KOPT-K1 (cell line): ENCODE measurements around the gene PEPD.

Experiments used
- H3K27ac ChIP-seq: fragments of 200-600 bp; sonication (generic); 2 replicates; pipeline ENCODE4 v1.5.1; 2016; ENCODE audit warnings: antibody characterized with exemption, mild to moderate bottlenecking, low read depth, low read length; ENCODE audit not compliant: poor library complexity, severe bottlenecking
- H3K36me3 ChIP-seq: fragments of 200-600 bp; sonication (generic); 2 replicates; pipeline ENCODE4 v1.5.1; 2017; ENCODE audit warnings: antibody characterized with exemption, mild to moderate bottlenecking, low read length, moderate library complexity; ENCODE audit not compliant: insufficient read depth
- H3K9me3 ChIP-seq: fragments of 200-600 bp; sonication (generic); 2 replicates; pipeline ENCODE4 v1.5.1; 2017; ENCODE audit warnings: antibody characterized with exemption, low read length, mild to moderate bottlenecking; ENCODE audit not compliant: insufficient read depth, poor library complexity, severe bottlenecking

PEPD gene

DNA sequence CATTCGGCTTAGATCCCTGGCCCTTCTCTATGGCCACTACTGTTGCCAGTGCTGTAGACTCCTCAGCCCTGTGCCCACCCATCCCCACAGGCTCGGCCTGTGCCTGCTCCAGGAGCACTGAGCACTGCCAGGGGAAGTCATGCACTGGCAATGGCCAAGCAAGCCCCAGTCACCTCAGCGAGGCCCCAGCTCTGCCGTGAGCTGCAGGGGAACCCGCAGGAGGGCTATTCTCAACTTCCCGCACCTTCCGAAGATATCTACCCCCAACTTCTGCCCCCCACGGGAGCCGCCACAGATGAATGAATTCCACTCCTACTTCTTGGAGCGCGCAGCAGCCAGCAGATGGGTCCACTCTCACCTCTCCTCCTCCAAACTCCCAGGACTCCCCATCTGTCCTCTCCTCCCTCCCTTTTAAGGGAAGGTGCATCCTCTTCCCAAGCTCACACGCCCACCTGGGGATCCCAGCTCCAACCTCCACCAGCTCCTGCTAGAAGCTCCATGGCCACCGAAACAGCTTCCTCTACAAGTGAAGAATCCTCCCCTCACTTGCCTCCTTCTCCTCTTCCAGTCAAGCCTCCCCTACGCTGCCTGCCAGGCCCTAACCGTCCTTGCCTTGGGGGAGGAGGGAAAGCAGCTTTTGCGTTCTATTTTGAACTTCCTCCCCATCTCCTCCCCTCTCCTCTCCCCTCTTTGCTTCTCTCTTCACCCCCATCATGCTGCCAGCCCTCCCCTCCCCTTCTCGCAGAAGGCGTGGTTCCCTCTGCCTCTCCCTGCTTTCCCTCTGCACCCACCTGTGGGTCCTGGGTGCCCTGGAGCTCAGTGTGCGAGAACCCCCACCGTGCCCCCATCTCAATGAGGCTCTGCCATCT lies 52.2 kb downstream of the PEPD start:
- H3K27ac ChIP-seq, result no peak overlapping the region
- no peaks in the 10 kb centered on the region for H3K9me3 ChIP-seq
- H3K36me3 ChIP-seq, result no peaks in the 10 kb centered on the region

DNA sequence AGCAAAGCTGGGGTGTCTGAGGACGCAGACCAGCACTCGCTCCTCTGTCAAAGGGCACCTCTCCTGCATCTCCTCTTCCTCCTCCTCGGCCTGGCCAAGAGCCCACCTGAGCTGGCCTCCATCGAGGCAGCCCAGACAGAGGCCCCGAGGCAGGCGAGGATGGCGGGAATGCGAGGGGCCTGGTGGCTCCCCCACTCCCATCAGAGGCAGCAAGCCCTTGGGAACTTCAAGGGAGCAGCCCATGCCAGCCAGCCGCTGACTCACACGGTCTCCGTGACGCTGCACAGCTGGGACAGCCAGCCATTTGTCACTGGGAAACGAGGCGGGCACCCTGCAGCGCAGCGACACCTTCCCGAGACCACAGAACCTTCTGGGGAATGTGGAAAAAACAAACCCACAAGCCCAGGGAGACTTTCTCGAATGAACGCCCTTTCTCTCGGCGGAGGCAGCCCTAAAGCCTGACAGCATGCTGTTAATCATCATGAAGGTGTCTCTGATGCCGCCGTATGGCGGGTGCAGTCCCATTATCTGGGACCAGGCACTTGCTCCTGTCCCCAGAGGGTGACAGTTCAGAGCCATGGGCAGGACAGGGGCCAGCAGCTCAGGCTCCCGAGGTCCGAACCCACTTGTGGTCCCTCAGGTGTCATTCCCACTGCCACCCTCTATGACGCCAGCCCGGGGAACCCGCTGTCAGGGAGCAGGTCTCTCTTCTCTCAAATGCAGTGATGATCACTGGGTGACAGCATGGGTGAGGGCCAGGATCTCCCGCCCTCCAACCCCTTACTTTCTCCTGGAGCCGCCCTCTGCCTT lies 53.0 kb downstream of the PEPD start:
- Histone ChIP-seq H3K36me3 (no peaks in the 10 kb centered on the region), H3K27ac (no peak overlapping the region), H3K9me3 (no peaks in the 10 kb centered on the region)

DNA sequence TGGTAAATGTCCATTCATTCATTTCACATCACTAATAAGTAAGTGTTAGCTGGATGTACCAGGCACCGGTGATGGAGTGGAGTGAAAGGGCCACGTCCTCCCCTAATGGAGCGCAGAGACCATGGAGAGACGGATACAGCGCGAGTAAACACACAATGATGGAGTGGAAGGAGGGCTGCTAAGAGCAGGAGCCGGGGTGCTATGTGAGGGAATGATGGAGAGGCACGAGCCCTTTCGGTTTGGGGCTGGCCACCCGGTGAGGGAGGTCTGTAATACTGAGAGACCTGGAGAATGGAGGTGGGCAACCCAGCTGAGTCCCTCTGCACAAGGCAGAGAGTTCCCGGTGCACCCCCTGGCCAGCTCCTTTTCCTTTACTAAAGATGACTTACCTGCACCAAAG lies 53.7 kb downstream of the PEPD start:
- H3K27ac ChIP-seq, result no peak overlapping the region
- H3K36me3 ChIP-seq, result no peaks in the 10 kb centered on the region
- H3K9me3 ChIP-seq, result no peaks in the 10 kb centered on the region

DNA sequence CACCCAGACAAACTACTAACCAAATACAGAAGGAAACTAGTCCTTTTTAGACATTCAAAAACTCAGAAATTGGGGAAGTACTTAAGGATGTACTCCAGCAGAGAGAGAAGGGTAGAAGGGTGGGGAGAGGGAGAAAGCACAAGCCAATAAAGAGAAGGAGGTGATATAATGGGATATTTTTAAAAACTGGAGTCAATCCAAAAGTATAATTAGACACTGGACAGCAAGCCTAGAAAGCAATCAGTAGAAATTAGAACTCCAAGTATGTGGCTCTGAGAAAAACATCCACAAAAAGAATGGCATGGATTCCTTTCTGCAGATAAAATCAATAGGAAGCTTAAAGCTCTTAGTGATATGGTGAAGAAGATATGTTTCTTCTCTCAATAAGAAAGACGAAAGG lies 55.8 kb downstream of the PEPD start:
- H3K9me3 ChIP-seq, result no peaks in the 10 kb centered on the region
- H3K27ac ChIP-seq, result no peak overlapping the region
- H3K36me3 ChIP-seq, result no peaks in the 10 kb centered on the region

DNA sequence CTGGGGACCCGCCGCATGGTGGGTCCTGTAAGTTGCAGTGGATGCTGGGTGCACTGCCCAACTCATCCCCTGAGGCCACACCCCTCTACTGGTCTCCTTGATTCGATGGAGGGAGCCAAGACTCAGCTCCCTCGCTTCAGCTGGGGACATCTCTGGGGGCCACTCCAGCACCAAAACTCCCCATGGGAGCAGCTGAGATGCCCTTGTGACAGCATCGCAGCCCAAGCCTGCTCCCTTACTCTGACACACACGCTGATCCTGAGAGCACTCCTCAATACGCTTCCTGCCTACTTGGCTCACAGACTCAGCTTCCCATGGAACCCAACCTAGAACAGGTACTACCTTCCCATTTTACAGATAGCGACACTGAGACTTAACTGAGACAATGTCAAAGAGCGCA lies 56.2 kb downstream of the PEPD start:
- no peaks in the 10 kb centered on the region for H3K36me3 ChIP-seq
- no peaks in the 10 kb centered on the region for H3K9me3 ChIP-seq
- no peak overlapping the region for H3K27ac ChIP-seq

DNA sequence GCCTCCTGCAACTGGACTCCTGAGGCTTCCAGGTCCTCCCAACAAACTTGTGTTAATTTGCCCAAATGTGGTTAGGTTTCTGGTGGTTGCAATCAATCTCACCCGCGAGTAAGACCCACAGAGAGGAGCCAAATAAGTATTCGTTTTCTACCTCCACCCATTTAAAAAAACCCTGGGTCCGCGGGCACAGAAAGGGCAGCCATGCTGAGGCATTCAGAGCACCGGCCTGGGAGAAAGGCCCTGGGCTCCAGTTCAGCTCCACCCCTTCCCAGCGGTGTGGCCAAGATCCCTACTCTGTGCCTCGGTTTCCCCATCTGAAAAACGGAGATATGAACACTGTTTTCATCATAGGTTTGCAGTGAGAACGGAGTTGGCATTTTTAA lies 56.9 kb downstream of the PEPD start:
- Histone ChIP-seq H3K36me3 (no peaks in the 10 kb centered on the region), H3K27ac (no peak overlapping the region), H3K9me3 (no peaks in the 10 kb centered on the region)

DNA sequence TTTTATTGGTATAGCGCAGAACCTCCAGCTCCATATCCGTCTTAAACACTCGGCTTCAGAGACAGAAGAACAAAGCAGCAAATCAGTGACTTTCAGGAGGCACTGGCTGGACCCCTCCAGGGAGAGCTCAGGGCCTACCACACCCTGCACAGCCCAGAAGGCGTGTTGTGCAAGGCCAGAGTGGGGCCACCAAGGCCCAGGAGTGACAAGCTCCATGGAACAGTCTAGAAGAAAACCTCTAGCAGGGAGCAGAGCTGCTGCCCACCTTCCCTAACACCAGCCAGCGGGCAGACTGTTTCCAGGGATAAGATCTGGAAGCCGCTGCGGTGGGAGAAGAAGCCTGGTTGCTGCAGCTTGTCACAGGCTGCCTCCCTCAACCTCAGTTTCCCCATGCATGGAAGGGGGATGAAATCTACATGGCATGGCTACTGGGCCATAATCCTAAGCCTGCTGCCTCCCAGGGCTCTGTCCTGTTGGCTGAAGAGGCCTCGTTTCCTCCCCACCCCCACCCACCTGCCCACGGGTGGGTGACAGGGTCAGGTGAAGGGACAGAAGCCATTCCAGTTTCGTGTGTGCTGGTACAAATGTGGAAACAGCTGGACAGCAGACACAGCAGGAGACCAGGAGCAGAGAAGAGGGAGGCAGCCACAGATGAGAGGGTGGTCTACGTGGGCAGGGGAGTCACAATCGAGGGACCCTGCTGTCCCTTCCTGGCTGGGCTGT lies 57.4 kb downstream of the PEPD start:
- no peak overlapping the region for H3K27ac ChIP-seq
- H3K36me3 ChIP-seq, result no peaks in the 10 kb centered on the region
- no peaks in the 10 kb centered on the region for H3K9me3 ChIP-seq

DNA sequence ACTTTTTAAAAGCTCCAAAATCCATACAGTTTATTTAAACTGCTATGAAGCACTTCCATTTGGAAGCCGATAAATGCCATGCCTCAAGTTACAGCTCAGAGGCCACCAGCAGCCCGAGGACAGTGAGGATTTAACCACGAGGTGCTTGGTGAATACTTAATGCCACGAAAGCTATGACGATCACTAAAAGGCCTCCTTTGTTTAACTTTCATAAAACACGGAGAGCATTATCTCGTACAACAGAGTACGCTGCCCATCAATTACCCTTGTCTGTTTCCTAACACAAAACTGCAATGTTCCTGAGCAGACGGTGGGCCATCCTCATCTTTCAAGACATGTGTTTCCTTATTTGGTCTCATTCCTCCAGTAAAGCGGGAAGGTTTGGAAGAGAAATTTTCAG lies 58.4 kb downstream of the PEPD start:
- Histone ChIP-seq H3K27ac (no peak overlapping the region), H3K36me3 (no peaks in the 10 kb centered on the region), H3K9me3 (no peaks in the 10 kb centered on the region)

DNA sequence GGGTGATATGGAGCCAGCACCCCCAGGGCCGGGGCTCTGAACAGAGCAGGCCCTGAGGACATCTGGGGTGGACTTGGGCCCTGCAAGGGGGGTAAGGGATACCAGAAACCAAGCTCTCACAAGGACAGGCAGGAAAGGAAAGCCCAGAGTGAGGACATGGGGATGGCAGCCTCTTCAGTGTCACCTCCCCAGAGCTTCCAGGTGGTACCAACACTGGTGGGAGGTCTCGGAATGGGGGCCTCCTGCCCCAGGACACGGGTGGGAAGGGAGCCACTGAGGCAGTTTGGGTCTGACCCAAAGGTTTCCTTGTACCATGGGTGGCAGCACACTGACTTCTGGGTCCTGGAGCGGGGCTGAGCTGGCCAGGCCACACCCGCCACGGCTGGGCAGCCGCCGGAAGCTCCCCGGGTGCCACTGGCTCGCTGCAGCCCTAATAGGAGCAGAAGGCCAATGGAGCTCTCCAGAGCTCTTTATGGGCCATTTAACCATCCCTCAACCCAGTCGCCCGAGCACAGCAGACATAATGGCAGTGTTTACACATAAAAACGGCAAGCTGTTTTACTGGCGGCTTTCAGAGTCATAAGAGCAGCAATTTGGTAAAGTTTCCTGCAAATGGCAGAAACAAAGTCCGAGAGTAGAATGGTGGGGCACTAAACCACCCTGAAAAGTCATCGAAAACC lies 59.3 kb downstream of the PEPD start:
- H3K36me3 ChIP-seq, result no peaks in the 10 kb centered on the region

DNA sequence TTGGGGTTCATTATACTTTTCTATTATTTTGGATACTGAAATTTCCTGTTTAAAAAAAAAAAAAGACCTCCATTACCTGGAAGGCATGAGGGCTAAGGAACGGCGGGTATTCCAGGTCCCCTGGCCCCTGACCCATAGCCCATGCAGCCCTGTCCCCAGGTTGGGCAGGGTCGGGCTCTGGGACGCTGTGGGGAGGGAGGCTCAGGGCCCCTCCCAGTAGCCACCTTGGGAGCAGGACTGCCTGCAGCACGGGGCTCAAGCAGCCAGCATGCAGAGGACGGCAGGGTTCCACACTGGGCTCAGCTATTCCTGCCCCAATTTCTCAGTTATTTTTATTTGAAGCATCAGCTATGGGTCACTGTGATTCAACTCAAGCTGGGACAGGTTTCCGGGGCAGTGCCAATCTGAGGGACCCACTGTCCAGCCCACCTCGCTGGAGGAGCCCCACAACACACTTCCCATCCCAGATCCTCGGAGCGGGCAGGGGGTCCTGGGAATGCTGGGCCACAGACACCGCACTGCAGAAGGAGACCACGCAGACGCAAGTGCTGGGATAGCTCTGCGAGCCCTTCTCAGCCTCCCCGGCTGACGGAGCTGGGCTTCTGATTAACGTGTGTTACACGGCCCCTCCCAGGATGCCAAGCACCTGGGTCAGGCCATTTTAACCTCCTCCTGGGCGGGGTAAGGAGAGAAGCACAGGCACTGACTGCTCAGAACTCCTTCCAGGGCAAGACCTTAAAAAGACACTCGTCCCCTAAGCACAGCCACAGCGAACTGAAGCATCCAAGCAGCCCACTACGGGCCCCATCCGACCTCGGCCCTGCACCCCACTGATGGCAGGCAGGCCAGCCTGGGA lies 60.1 kb downstream of the PEPD start:
- H3K9me3 ChIP-seq, result no peaks in the 10 kb centered on the region
- no peak overlapping the region for H3K27ac ChIP-seq
- H3K36me3 ChIP-seq, result no peaks in the 10 kb centered on the region

More for the DNA sequence above, 59.3 kb downstream of the PEPD start:
- H3K27ac ChIP-seq, result no peak overlapping the region
- H3K9me3 ChIP-seq, result no peaks in the 10 kb centered on the region

DNA sequence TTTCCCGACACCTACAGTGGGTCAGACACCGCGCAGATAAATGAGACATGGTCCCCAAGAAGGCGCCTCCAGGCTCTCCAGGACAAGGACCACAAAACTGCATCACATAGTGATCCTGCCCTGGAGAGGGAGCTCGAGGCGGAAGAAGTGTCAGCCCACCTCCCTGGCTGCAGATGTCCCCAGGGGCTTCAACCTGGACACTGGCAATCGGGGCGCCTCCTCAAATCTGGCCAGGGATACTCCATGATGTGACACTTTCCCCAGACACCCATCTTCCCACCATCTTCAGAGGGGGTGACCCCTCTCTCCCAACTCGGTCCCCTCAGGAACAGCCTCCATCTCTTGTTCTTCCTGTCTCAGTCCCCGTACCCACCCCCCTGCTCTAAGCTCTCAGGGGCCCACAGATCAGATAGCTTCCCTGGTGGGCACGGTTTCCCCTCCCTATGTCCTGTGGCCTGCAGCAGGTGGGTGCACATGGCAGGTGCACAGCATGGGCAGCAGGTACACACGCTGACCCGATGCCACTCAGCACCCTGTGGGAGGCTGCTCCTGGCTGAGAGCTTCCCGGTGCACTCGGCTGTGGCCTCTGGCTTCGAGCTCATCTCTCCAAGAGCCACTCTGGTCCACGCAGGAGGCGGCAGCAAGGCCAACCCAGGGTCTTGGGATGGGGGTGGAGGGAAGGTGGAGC lies 61.2 kb downstream of the PEPD start:
- H3K27ac ChIP-seq, result no peak overlapping the region
- H3K9me3 ChIP-seq, result no peaks in the 10 kb centered on the region
- H3K36me3 ChIP-seq, result no peaks in the 10 kb centered on the region

DNA sequence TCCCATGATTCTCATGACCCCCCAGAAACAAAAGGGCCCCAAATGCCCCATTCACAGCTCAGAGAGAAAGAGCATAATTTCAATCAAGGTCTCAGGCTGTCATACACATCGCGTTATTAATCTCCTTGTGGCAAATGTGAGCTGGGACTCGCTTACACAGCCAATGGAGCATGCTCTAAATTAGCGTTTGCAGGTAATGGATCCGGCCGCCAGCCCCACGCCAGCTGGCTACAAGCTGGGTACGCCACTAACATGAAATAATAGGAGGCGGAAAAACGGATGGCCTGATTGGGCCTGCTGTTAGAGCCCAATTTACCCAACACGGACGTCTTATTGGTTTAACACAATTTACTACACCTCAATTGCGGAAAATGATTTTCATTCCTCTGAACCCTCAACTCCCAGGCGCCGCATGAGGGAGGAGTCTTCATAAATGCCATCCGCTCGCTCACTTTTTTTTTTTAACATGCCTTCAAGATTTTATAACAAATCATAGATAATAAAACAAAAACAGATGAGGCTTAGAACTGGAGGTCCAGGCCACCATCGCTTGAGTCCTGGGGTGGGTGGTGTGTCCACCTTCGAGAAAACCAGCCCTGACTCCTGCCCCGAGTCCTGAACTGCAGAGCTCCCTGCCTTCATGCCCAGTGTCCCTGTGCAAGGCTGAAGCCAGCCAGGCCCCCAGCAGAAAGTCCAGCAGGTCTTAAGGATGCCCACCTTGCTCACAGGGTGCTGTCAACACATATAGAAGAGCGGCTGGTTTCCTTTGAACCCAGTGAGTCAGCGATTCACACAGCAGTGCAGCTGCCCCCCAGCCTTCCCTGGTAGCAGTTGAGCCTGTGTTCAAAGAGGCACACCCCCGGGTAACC lies 62.1 kb downstream of the PEPD start:
- Histone ChIP-seq H3K9me3 (no peaks in the 10 kb centered on the region), H3K36me3 (no peaks in the 10 kb centered on the region), H3K27ac (no peak overlapping the region)

DNA sequence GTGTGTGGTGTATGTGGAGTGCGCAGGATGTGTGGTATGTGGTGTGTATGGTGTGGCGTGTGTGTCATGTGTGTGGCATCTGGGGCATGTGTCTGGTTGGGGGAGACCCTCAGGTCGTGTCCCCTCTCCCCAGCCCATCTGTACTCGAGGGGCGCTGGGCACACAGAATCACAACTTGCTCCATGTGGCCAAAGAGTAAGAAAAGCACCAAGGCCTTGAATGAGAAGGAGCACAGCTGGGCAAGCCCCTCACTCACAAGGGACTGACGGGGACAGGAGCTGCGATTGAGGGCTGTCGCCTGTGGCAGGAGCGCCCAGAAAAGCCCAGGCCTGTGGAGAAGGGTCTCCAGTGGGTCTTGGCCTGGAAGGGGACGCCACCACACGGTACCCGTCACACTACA lies 62.8 kb downstream of the PEPD start:
- no peaks in the 10 kb centered on the region for H3K36me3 ChIP-seq
- no peak overlapping the region for H3K27ac ChIP-seq
- H3K9me3 ChIP-seq, result no peaks in the 10 kb centered on the region
